HL-60 (cell line): ENCODE data around the gene CD19.
A peak's percentile ranks its signal among the peaks of the same experiment; 100 is the strongest.

ENCODE experiments used
- DNase-seq, 2 experiments: peaks; one replicate each; pipeline ENCODE4 v3.0.0-alpha.2; 2010 to 2020; ENCODE audit warnings: low read depth in 1 of 2, low spot score in 1 of 2
- H3K27ac ChIP-seq: fragments of 250-450 bp; sonication (Bioruptor Pico); replicated peaks from 2 replicates; pipeline ENCODE4 v1.5.1; 2020; ENCODE audit warnings: mild to moderate bottlenecking, moderate library complexity
- H3K27me3 ChIP-seq: fragments of 250-450 bp; sonication (Bioruptor Pico); 2 replicates; pipeline ENCODE4 v1.5.1; 2021; ENCODE audit warnings: mild to moderate bottlenecking, moderate library complexity; ENCODE audit not compliant: insufficient read depth, poor library complexity, severe bottlenecking
- H3K4me3 ChIP-seq: replicated peaks from 2 replicates; pipeline ENCODE4 v1.5.1; 2011; ENCODE audit warnings: mild to moderate bottlenecking, control low read depth, low read length; ENCODE audit not compliant: insufficient read depth
- CTCF ChIP-seq: IDR thresholded peaks from one replicate; pipeline ENCODE4 v1.5.1; 2011; ENCODE audit warnings: low read length, control low read depth, inconsistent platforms; ENCODE audit not compliant: insufficient read depth
- GABPA ChIP-seq: IDR thresholded peaks from 2 replicates; pipeline ENCODE4 v1.6.1; 2012; ENCODE audit warnings: low read depth
- POLR2AphosphoS5 ChIP-seq: IDR thresholded peaks from 2 replicates; pipeline ENCODE4 v1.6.1; 2012; ENCODE audit warnings: low read depth
- REST ChIP-seq: IDR thresholded peaks from 2 replicates; pipeline ENCODE4 v1.6.1; 2012; ENCODE audit warnings: low read depth; ENCODE audit not compliant: insufficient replicate concordance
- SPI1 ChIP-seq: IDR thresholded peaks from 2 replicates; pipeline ENCODE4 v1.6.1; 2012; ENCODE audit warnings: low read depth, mild to moderate bottlenecking, borderline replicate concordance

The CD19 gene

GRCh38 chr16:28984091-28984490, 52.3 kb downstream of the CD19 start:
- H3K27ac ChIP-seq, result peak overlapping the region; percentile 28
- no peaks in the 10 kb centered on the region for H3K27me3 ChIP-seq
- DNase-seq, result no peak
- H3K4me3 ChIP-seq, result no peak overlapping the region
- no peak for TF ChIP-seq GABPA
- no peak for TF ChIP-seq SPI1
- TF ChIP-seq CTCF, result no peak
- no peak for TF ChIP-seq POLR2AphosphoS5
- no peak for TF ChIP-seq REST

- TF ChIP-seq POLR2AphosphoS5 (0 out of 2 replicates have a peak, but pooled peaks have one; percentile 20), GABPA (no peak)
- H3K4me3 ChIP-seq, result no peak within 1 kb of the TSS; the same call in 1 of the 2 replicates
- DNase-seq, result peak in 1 of 2 experiments; percentile 68
- peak within 1 kb of the TSS; percentile 28 for H3K27ac ChIP-seq
- H3K27me3 ChIP-seq, result no peaks in the 10 kb centered on the region
Observed at GRCh38 chr16:28984619-28985135, 52.9 kb downstream of the CD19 start, which contains the start of gene LAT. TSS of gene LAT (plus strand) at chr16:28985052. CDS start at chr16:28985418, 366 bp downstream.

- TF ChIP-seq POLR2AphosphoS5, result no peak
- TF ChIP-seq GABPA, result no peak
- TF ChIP-seq SPI1, result no peak
- TF ChIP-seq CTCF, result no peak
- no peak for TF ChIP-seq REST
- no peak overlapping the region for H3K4me3 ChIP-seq
- H3K27ac ChIP-seq, result no peak overlapping the region
- DNase-seq, result no peak
- H3K27me3 ChIP-seq, result no peaks in the 10 kb centered on the region
Observed at GRCh38 chr16:28985211-28986041, 53.7 kb downstream of the CD19 start.

- no peak overlapping the region for H3K27ac ChIP-seq
- TF ChIP-seq SPI1 (no peak), GABPA (no peak), POLR2AphosphoS5 (no peak), CTCF (no peak), REST (no peak)
Observed at GRCh38 chr16:28986046-28986445, 54.3 kb downstream of the CD19 start.

More at GRCh38 chr16:28986046-28986445, 54.3 kb downstream of the CD19 start:
- H3K4me3 ChIP-seq, result no peak overlapping the region
- H3K27me3 ChIP-seq, result no peaks in the 10 kb centered on the region
- DNase-seq, result no peak
